Muscle layer of duodenum (tissue), 2 donors: ENCODE data around the gene TRAPPC11.

Experiments used
- H3K27ac ChIP-seq: one replicate; pipeline ENCODE4 v1.7.0; 2013; ENCODE audit warnings: mild to moderate bottlenecking, low read length
- H3K27me3 ChIP-seq: one replicate; pipeline ENCODE4 v1.7.0; 2013; ENCODE audit warnings: low read depth, mild to moderate bottlenecking, control low read depth, low read length
- H3K36me3 ChIP-seq, 2 donors: one replicate each; pipeline ENCODE4 v1.7.0; 2013; ENCODE audit warnings: low read length in 2 of 2, control low read depth in 1 of 2, mild to moderate bottlenecking in 1 of 2; ENCODE audit not compliant: insufficient read depth in 2 of 2, control insufficient read depth in 1 of 2
- H3K4me1 ChIP-seq, 2 donors: one replicate each; pipeline ENCODE4 v1.7.0; 2013; ENCODE audit warnings: low read length in 2 of 2, mild to moderate bottlenecking in 2 of 2, control low read depth in 1 of 2, moderate library complexity in 1 of 2; ENCODE audit not compliant: insufficient read depth in 2 of 2, control insufficient read depth in 1 of 2
- H3K4me3 ChIP-seq, 2 donors: one replicate each; pipeline ENCODE4 v1.7.0; 2013; ENCODE audit warnings: low read length in 2 of 2, low read depth in 1 of 2, mild to moderate bottlenecking in 1 of 2
- H3K9me3 ChIP-seq, 2 donors: one replicate each; pipeline ENCODE4 v1.7.0; 2013; ENCODE audit warnings: low read length in 2 of 2, control low read depth in 1 of 2, mild to moderate bottlenecking in 1 of 2; ENCODE audit not compliant: control insufficient read depth in 1 of 2
- donor health status: healthy.

The TRAPPC11 gene

DNA sequence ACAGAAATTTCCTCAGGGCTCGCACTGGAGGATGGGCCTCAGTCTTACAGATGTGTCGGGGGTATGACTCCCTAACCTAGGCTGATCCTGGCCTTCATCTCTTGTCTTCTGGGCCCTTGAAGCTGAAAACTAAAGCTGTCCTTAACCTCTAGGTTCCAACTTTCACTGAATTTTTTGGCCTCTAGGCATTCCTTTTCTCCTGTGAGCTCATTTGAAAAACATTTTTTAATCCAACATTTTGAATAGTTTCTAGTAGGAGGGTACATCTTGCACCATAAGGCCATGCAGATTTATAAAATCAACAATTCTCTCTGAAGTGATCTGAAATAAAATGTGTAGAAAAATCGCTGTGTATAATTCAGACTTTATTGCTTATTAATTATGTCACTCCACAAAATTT is 19.8 kb upstream of the TRAPPC11 start:
- no peak overlapping the region for H3K27ac ChIP-seq
- no peaks in the 10 kb centered on the region for H3K9me3 ChIP-seq
- H3K4me1 ChIP-seq = no peaks in the 10 kb centered on the region
- peaks cover 0 to 8% of the 10 kb centered on the region in 2 donors for H3K36me3 ChIP-seq
- no peaks in the 10 kb centered on the region for H3K27me3 ChIP-seq
- no peak overlapping the region for H3K4me3 ChIP-seq

GRCh38 chr4:183645326-183645725 is 13.8 kb upstream of the TRAPPC11 start:
- Histone ChIP-seq H3K36me3 (peaks cover 31 to 47% of the 10 kb centered on the region in 2 donors), H3K4me3 (no peak overlapping the region), H3K9me3 (no peaks in the 10 kb centered on the region), H3K4me1 (no peaks in the 10 kb centered on the region), H3K27me3 (no peaks in the 10 kb centered on the region), H3K27ac (no peak overlapping the region)

DNA sequence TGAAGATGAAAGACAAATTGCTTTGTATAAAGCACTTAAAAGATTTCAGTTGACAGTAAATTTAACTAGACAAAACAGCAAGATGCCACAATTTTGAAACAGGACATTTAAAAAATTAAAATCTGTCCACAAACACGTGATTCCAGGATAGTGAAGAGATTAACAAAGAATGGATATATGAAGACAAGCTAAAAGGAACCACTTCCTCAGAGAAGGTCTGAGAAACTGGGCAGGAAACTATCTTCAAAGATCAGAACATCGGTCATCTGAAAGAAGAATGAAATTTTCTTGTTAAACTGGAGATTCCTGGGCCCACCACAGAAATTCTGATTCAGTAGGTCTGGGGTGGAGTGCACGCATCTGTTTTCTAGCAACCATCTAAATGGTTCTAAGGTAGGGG is 1.5 kb upstream of the TRAPPC11 start:
- Histone ChIP-seq H3K27ac (peak overlapping the region; percentile 58), H3K4me1 (peaks cover 8 to 14% of the 10 kb centered on the region in 2 donors), H3K4me3 (peak overlapping the region; percentile 82 to 92)

DNA sequence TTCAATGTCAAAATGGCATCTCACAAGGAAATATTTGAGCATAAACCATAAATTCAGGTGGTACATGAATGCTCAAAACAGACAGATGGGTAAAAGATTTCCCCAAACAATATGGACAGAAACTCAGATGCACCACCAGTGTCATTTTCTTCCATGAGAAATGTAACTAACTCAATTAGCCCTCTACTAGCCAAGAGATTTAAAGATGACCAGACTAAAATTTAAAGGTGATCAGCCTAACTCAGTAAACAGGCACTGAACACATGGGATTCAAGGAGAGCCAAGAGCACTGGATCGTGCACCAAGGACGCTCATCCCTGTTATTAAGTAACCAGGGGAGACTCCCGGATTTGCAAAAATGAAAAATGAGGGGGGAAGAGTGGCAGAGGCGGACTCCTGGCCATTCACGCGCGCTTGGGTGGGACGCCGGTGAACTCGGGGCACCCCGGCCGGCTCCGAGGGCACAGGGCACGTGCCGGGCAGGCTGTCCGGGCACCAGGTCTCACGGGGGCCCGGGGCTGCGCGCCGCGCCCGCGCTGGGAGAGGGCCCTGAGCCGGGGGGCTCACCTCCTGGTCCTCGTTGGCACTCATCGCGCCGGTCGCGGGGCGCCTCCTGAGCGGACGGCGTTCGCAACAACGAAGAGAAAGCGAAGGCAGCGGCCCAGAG is 598 bp upstream of the TRAPPC11 start:
- Histone ChIP-seq H3K9me3 (no peaks in the 10 kb centered on the region), H3K4me3 (peak overlapping the region; percentile 82 to 92), H3K27ac (peak overlapping the region; percentile 58), H3K27me3 (no peaks in the 10 kb centered on the region), H3K36me3 (peaks cover 0 to 15% of the 10 kb centered on the region in 2 donors), H3K4me1 (peaks cover 8 to 14% of the 10 kb centered on the region in 2 donors)

More for the DNA sequence above, 1.5 kb upstream of the TRAPPC11 start:
- Histone ChIP-seq H3K27me3 (no peaks in the 10 kb centered on the region), H3K9me3 (no peaks in the 10 kb centered on the region), H3K36me3 (peaks cover 5 to 18% of the 10 kb centered on the region in 2 donors)

DNA sequence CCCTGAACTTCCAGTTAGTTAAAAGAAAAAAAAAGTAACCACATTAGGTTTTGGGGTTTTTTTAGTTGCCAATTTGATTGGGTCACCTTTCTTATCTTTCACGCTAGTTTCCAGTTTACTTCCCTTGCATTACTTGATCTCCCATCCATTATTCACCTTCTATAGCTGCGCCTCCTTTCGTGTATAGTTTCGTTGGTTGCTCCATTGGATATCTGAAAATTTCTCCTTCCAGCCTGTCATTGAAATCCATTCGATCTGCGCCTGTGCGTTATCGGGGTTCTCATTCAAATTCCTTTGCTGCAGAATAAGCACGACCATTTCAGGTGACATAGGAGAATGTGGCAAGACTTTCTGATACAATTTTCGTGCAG is 764 bp downstream of the TRAPPC11 start:
- Histone ChIP-seq H3K4me3 (peak overlapping the region; percentile 82 to 98), H3K27ac (peak overlapping the region; percentile 96), H3K27me3 (no peaks in the 10 kb centered on the region), H3K9me3 (no peaks in the 10 kb centered on the region), H3K36me3 (peaks cover 7 to 11% of the 10 kb centered on the region in 2 donors), H3K4me1 (peaks cover 8 to 14% of the 10 kb centered on the region in 2 donors)

- H3K27me3 ChIP-seq = no peaks in the 10 kb centered on the region
- H3K36me3 ChIP-seq = peaks cover 45 to 58% of the 10 kb centered on the region in 2 donors
- H3K9me3 ChIP-seq = no peaks in the 10 kb centered on the region
- no peak overlapping the region for H3K4me3 ChIP-seq
- no peak overlapping the region for H3K27ac ChIP-seq
- H3K4me1 ChIP-seq = no peaks in the 10 kb centered on the region
Measured at GRCh38 chr4:183666088-183666487, 7.0 kb downstream of the TRAPPC11 start.

DNA sequence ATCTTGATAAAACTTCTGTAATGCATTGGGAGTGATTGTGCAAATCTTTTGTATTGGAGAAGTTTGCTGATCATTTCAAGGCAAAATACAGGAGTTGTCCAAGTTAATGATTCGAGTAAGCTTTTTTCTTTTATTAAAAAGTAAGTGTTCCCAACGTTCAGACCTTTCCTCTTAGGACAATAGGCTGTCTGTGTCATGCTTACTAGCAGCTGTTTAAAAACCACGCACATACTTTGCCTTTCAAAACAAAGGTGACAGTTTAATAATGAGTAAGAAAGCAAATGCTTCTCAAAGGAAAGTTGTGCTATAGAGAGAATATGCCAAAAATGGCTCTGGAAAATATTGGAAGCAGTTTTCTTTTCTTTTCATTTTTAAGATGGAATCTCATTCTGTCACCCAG is 11.2 kb downstream of the TRAPPC11 start:
- Histone ChIP-seq H3K9me3 (no peaks in the 10 kb centered on the region), H3K27ac (no peak overlapping the region), H3K4me3 (no peak overlapping the region), H3K27me3 (no peaks in the 10 kb centered on the region), H3K36me3 (peaks cover 41 to 62% of the 10 kb centered on the region in 2 donors), H3K4me1 (no peaks in the 10 kb centered on the region)

GRCh38 chr4:183670960-183671555 is 12.0 kb downstream of the TRAPPC11 start:
- no peaks in the 10 kb centered on the region for H3K9me3 ChIP-seq
- H3K27ac ChIP-seq = no peak overlapping the region
- H3K4me1 ChIP-seq = no peaks in the 10 kb centered on the region
- peaks cover 36 to 57% of the 10 kb centered on the region in 2 donors for H3K36me3 ChIP-seq
- H3K4me3 ChIP-seq = no peak overlapping the region
- no peaks in the 10 kb centered on the region for H3K27me3 ChIP-seq

DNA sequence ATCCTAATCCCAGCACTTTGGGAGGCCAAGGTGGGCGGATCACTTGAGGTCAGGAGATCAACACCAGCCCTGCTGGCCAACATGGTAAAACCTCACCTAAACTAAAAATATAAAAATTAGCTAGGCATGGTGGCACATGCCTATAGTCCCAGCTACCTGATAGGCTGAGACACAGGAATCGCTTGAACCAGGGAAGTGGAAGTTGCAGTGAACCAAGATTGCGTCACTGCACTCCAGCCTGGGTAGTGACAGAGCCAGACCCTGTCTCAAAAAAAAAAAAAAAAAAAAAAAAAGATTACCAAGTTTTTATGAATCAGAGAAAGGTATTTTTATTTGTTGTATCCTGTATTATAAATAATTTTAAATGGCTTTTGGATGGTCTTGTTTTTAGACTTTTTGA is 15.1 kb downstream of the TRAPPC11 start:
- Histone ChIP-seq H3K36me3 (peaks cover 23 to 47% of the 10 kb centered on the region in 2 donors), H3K9me3 (no peaks in the 10 kb centered on the region)

GRCh38 chr4:183675625-183676024 is 16.5 kb downstream of the TRAPPC11 start:
- Histone ChIP-seq H3K4me1 (no peaks in the 10 kb centered on the region), H3K4me3 (no peak overlapping the region), H3K27me3 (no peaks in the 10 kb centered on the region), H3K27ac (no peak overlapping the region), H3K36me3 (peaks cover 22 to 45% of the 10 kb centered on the region in 2 donors), H3K9me3 (no peaks in the 10 kb centered on the region)

More for the DNA sequence above, 15.1 kb downstream of the TRAPPC11 start:
- H3K4me3 ChIP-seq = no peak overlapping the region
- H3K27me3 ChIP-seq = no peaks in the 10 kb centered on the region
- H3K4me1 ChIP-seq = no peaks in the 10 kb centered on the region
- no peak overlapping the region for H3K27ac ChIP-seq

DNA sequence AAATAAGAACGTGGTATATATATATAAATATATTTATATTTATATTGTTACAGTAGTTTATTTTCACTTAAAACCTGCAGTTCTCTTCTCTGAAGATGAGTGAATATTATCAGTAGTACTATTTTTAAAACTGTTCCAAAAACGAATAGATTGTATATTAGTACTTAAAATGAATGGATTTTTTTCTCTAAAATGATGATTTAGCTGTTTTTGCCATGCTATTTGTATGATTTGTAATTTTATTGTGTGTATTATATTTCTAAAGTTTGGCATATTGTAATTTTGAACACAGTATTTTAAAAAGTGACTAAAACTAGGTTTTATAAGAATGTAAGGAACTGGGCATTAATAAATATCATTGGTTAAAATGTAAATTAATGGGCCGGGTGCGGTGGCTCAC is 22.0 kb downstream of the TRAPPC11 start:
- Histone ChIP-seq H3K27ac (no peak overlapping the region), H3K36me3 (peaks cover 32 to 60% of the 10 kb centered on the region in 2 donors), H3K9me3 (no peaks in the 10 kb centered on the region), H3K4me1 (no peaks in the 10 kb centered on the region), H3K27me3 (no peaks in the 10 kb centered on the region), H3K4me3 (no peak overlapping the region)
